Mesenchymal stem cell (in vitro differentiated cells and primary cell): ENCODE results near the gene ACOT7.
"Not testable (repeated sequence)": the region's sequence is repeated elsewhere in the genome, so short reads cannot be mapped to it uniquely, and the experiment has no call there.

Experiments used
- DNase-seq: peaks from one replicate; pipeline ENCODE4 v3.0.0-alpha.2; 2013
- H2AFZ ChIP-seq: one replicate; pipeline ENCODE4 v1.6.1; 2013; ENCODE audit warnings: low read depth, mild to moderate bottlenecking, control low read depth, inconsistent platforms, low read length, moderate library complexity
- H2AK5ac ChIP-seq: 2 replicates; pipeline ENCODE4 v1.6.1; 2013; ENCODE audit warnings: low read length, moderate library complexity, mild to moderate bottlenecking, inconsistent platforms; ENCODE audit not compliant: severe bottlenecking
- H2BK120ac ChIP-seq: one replicate; pipeline ENCODE4 v1.6.1; 2013; ENCODE audit warnings: low read depth, mild to moderate bottlenecking, inconsistent platforms, low read length, moderate library complexity
- H2BK12ac ChIP-seq, 2 experiments: one replicate each; pipeline ENCODE4 v1.6.1; 2013; ENCODE audit warnings: inconsistent platforms in 2 of 2, low read length in 2 of 2, mild to moderate bottlenecking in 2 of 2, moderate library complexity in 2 of 2, control low read depth in 1 of 2
- H2BK15ac ChIP-seq: one replicate; pipeline ENCODE4 v1.6.1; 2013; ENCODE audit warnings: mild to moderate bottlenecking, low read depth, inconsistent platforms; ENCODE audit not compliant: poor library complexity, severe bottlenecking
- H2BK5ac ChIP-seq: 2 replicates; pipeline ENCODE4 v1.6.1; 2013; ENCODE audit warnings: low read depth, mild to moderate bottlenecking, low read length, control low read depth, inconsistent platforms; ENCODE audit not compliant: poor library complexity, severe bottlenecking
- H3K14ac ChIP-seq, 2 experiments: one replicate each; pipeline ENCODE4 v1.6.1; 2013; ENCODE audit warnings: inconsistent platforms in 2 of 2, low read length in 2 of 2, control low read depth in 1 of 2, mild to moderate bottlenecking in 1 of 2, moderate library complexity in 1 of 2
- H3K18ac ChIP-seq, 2 experiments: one replicate each; pipeline ENCODE4 v1.6.1; 2013; ENCODE audit warnings: inconsistent platforms in 2 of 2, low read length in 2 of 2, control low read depth in 1 of 2, low read depth in 1 of 2, mild to moderate bottlenecking in 1 of 2
- H3K23ac ChIP-seq, 2 experiments: one replicate each; pipeline ENCODE4 v1.6.1; 2013; ENCODE audit warnings: inconsistent platforms in 2 of 2, low read length in 2 of 2, mild to moderate bottlenecking in 2 of 2, moderate library complexity in 2 of 2, control low read depth in 1 of 2
- H3K27ac ChIP-seq: 2 replicates; pipeline ENCODE4 v1.5.1; 2013; ENCODE audit warnings: mild to moderate bottlenecking, moderate library complexity, low read length, control low read depth, inconsistent platforms; ENCODE audit not compliant: poor library complexity, severe bottlenecking
- H3K27me3 ChIP-seq, 2 experiments: 2 replicates each; pipeline versions ENCODE4 v1.6.1 to v1.7.0; 2013; ENCODE audit warnings: low read length in 2 of 2, mild to moderate bottlenecking in 2 of 2, moderate library complexity in 2 of 2, control low read depth in 1 of 2, inconsistent platforms in 1 of 2; ENCODE audit not compliant: control insufficient read depth in 1 of 2, insufficient read depth in 1 of 2
- H3K36me3 ChIP-seq, 2 experiments: 2 replicates each; pipeline versions ENCODE4 v1.6.1 to v1.7.0; 2013; ENCODE audit warnings: low read length in 2 of 2, control low read depth in 1 of 2, inconsistent platforms in 1 of 2, low read depth in 1 of 2, mild to moderate bottlenecking in 1 of 2; ENCODE audit not compliant: insufficient read depth in 2 of 2, control insufficient read depth in 1 of 2
- H3K4ac ChIP-seq, 2 experiments: one replicate each; pipeline ENCODE4 v1.6.1; 2013; ENCODE audit warnings: inconsistent platforms in 2 of 2, low read length in 2 of 2, mild to moderate bottlenecking in 2 of 2, moderate library complexity in 2 of 2, control low read depth in 1 of 2, low read depth in 1 of 2
- H3K4me1 ChIP-seq: 2 replicates; pipeline ENCODE4 v1.6.1; 2013; ENCODE audit warnings: low read depth, low read length, control low read depth; ENCODE audit not compliant: control insufficient read depth, insufficient read depth
- H3K4me2 ChIP-seq: 2 replicates; pipeline ENCODE4 v1.6.1; 2013; ENCODE audit warnings: low read length, mild to moderate bottlenecking, inconsistent platforms; ENCODE audit not compliant: poor library complexity, severe bottlenecking
- H3K4me3 ChIP-seq, 2 experiments: 2 replicates each; pipeline versions ENCODE4 v1.5.1 to v1.7.0; 2013; ENCODE audit warnings: low read length in 2 of 2, mild to moderate bottlenecking in 2 of 2, control low read depth in 1 of 2, low read depth in 1 of 2; ENCODE audit not compliant: insufficient read depth in 1 of 2
- H3K79me1 ChIP-seq: replicated peaks from 2 replicates; pipeline ENCODE4 v1.6.1; 2013; ENCODE audit warnings: mild to moderate bottlenecking, control low read depth, low read length, inconsistent platforms; ENCODE audit not compliant: poor library complexity, severe bottlenecking
- H3K9ac ChIP-seq: 2 replicates; pipeline ENCODE4 v1.7.0; 2013; ENCODE audit warnings: mild to moderate bottlenecking, low read length, moderate library complexity
- H3K9me3 ChIP-seq: 2 replicates; pipeline ENCODE4 v1.7.0; 2013; ENCODE audit warnings: mild to moderate bottlenecking, low read length; ENCODE audit not compliant: control insufficient read depth
- H4K8ac ChIP-seq: one replicate; pipeline ENCODE4 v1.6.1; 2013; ENCODE audit warnings: inconsistent platforms, mild to moderate bottlenecking, low read length, moderate library complexity
- H4K91ac ChIP-seq: one replicate; pipeline ENCODE4 v1.6.1; 2013; ENCODE audit warnings: mild to moderate bottlenecking, low read length, inconsistent platforms
- WGBS: methylation state at CpG from one replicate; pipeline ENCODE4 v1.1.7; 2013; ENCODE audit warnings: mixed read lengths; 5-methylcytosine and 5-hydroxymethylcytosine counted together

ACOT7 gene

GRCh38 chr1:6428453-6428852 is 34.9 kb upstream of the ACOT7 start:
- not testable (repeated sequence) for H2BK15ac ChIP-seq, H3K4ac ChIP-seq, DNase-seq, H3K23ac ChIP-seq, H3K14ac ChIP-seq, H3K9ac ChIP-seq, H2BK12ac ChIP-seq, H3K36me3 ChIP-seq, H2AK5ac ChIP-seq, H4K91ac ChIP-seq, H2BK5ac ChIP-seq, H3K27ac ChIP-seq, H3K18ac ChIP-seq, H3K4me3 ChIP-seq, H3K9me3 ChIP-seq, H4K8ac ChIP-seq, H2BK120ac ChIP-seq, H3K79me1 ChIP-seq, H2AFZ ChIP-seq, H3K4me2 ChIP-seq
- Histone ChIP-seq H3K4me1 (peaks cover 32% of the 10 kb centered on the region), H3K27me3 (peaks cover 75 to 76% of the 10 kb centered on the region in 2 experiments)
- 95% methylated on average over 5 of the region's 6 CpGs for WGBS

GRCh38 chr1:6427441-6428390 is 34.1 kb upstream of the ACOT7 start:
- no peak overlapping the region for H2AK5ac ChIP-seq
- H3K27ac ChIP-seq = no peak overlapping the region
- H2BK120ac ChIP-seq = no peak overlapping the region
- no peak overlapping the region for H2AFZ ChIP-seq
- H3K4ac ChIP-seq = no peak overlapping the region
- 91% methylated on average over 26 of the region's 26 CpGs for whole genome bisulfite sequencing
- no peak overlapping the region for H2BK15ac ChIP-seq
- no peaks in the 10 kb centered on the region for H3K9me3 ChIP-seq
- no peak overlapping the region for H3K4me2 ChIP-seq
- no peak overlapping the region for H3K23ac ChIP-seq
- H3K4me1 ChIP-seq = peaks cover 37% of the 10 kb centered on the region
- H2BK5ac ChIP-seq = no peak overlapping the region
- H3K9ac ChIP-seq = no peak overlapping the region
- H3K36me3 ChIP-seq = peaks cover 0 to 3% of the 10 kb centered on the region in 2 experiments
- H4K91ac ChIP-seq = no peak overlapping the region
- no peak overlapping the region for H3K4me3 ChIP-seq
- H2BK12ac ChIP-seq = no peak overlapping the region
- no peak overlapping the region for H3K14ac ChIP-seq
- H3K27me3 ChIP-seq = peaks cover 81 to 83% of the 10 kb centered on the region in 2 experiments
- H3K79me1 ChIP-seq = no peaks in the 10 kb centered on the region
- DNase-seq = no peak
- H3K18ac ChIP-seq = no peak overlapping the region
- no peak overlapping the region for H4K8ac ChIP-seq

- Histone ChIP-seq H3K9ac (no peak overlapping the region), H3K18ac (no peak overlapping the region), H3K4me2 (no peak overlapping the region), H3K4ac (no peak overlapping the region), H3K14ac (no peak overlapping the region), H3K9me3 (no peaks in the 10 kb centered on the region), H3K27me3 (peaks cover 77 to 82% of the 10 kb centered on the region in 2 experiments), H2BK15ac (no peak overlapping the region), H3K27ac (no peak overlapping the region), H2BK12ac (no peak overlapping the region), H2BK5ac (no peak overlapping the region), H2AFZ (no peak overlapping the region), H3K4me3 (no peak overlapping the region), H3K36me3 (peaks cover 0 to 3% of the 10 kb centered on the region in 2 experiments), H2AK5ac (no peak overlapping the region), H3K79me1 (no peaks in the 10 kb centered on the region), H4K8ac (no peak overlapping the region), H3K4me1 (peaks cover 35% of the 10 kb centered on the region), H4K91ac (no peak overlapping the region), H2BK120ac (no peak overlapping the region), H3K23ac (no peak overlapping the region)
- 84% methylated on average over 10 of the region's 10 CpGs for WGBS
- DNase-seq = no peak
Measured at GRCh38 chr1:6426972-6427350, 33.4 kb upstream of the ACOT7 start.

GRCh38 chr1:6426277-6426971 is 32.9 kb upstream of the ACOT7 start:
- H3K4me1 ChIP-seq = peaks cover 35% of the 10 kb centered on the region
- no peak overlapping the region for H2BK12ac ChIP-seq
- no peak overlapping the region for H4K8ac ChIP-seq
- no peak overlapping the region for H3K27ac ChIP-seq
- no peak overlapping the region for H2AFZ ChIP-seq
- peaks cover 0 to 3% of the 10 kb centered on the region in 2 experiments for H3K36me3 ChIP-seq
- H3K4me2 ChIP-seq = no peak overlapping the region
- WGBS = 91% methylated on average over 9 of the region's 9 CpGs
- no peak overlapping the region for H2BK5ac ChIP-seq
- no peak overlapping the region for H2BK15ac ChIP-seq
- no peak overlapping the region for H3K18ac ChIP-seq
- no peak overlapping the region for H3K14ac ChIP-seq
- H3K79me1 ChIP-seq = no peaks in the 10 kb centered on the region
- H3K4ac ChIP-seq = no peak overlapping the region
- no peak overlapping the region for H3K9ac ChIP-seq
- no peak overlapping the region for H3K23ac ChIP-seq
- H4K91ac ChIP-seq = no peak overlapping the region
- H3K27me3 ChIP-seq = peaks cover 80 to 85% of the 10 kb centered on the region in 2 experiments
- no peak for DNase-seq
- no peak overlapping the region for H2BK120ac ChIP-seq
- no peak overlapping the region for H3K4me3 ChIP-seq
- no peak overlapping the region for H2AK5ac ChIP-seq
- H3K9me3 ChIP-seq = no peaks in the 10 kb centered on the region
